ENCODE results near the gene CHSY1.
A peak's percentile ranks its signal among the peaks of the same experiment; 100 is the strongest.
"Not testable (repeated sequence)": the region's sequence is repeated elsewhere in the genome, so short reads cannot be mapped to it uniquely, and the experiment has no call there.

The CHSY1 gene

DNA sequence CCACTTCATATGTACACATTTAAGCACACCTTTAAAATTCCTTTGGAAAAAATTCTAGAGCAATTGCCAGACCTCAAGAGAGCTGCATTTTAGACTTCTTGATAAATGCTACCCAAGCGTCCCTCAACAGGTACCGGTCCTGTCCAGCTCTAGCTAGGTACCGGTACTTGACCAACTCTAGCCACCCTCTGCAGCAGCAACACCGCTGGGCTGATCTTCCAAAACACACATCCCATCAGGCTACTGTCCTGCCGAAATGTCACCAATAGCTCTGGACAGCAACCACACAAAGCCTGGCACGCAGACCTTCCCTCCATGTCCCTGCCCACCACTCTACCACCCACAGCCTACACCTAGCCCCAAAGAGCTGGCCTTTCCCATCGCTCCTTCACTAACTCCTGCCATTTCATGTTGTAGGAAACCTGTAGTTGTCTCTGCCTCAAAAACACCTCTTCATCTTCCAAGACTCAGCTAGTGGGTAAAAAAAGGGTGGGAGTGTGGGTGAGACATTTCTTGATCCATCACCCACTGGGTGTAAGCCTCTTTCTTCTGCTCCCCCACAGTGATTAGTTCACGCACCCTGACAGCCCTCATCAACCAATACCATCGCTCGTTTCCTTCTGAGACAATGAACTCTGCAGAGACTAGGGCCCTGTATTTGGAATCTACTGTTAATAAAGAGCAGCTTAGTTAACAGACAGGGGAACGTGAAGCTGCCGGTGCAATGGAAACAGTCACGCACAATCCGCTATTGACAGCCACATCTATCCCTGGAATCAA is 6.8 kb downstream of the CHSY1 start:
- no peak for DNase-seq

DNA sequence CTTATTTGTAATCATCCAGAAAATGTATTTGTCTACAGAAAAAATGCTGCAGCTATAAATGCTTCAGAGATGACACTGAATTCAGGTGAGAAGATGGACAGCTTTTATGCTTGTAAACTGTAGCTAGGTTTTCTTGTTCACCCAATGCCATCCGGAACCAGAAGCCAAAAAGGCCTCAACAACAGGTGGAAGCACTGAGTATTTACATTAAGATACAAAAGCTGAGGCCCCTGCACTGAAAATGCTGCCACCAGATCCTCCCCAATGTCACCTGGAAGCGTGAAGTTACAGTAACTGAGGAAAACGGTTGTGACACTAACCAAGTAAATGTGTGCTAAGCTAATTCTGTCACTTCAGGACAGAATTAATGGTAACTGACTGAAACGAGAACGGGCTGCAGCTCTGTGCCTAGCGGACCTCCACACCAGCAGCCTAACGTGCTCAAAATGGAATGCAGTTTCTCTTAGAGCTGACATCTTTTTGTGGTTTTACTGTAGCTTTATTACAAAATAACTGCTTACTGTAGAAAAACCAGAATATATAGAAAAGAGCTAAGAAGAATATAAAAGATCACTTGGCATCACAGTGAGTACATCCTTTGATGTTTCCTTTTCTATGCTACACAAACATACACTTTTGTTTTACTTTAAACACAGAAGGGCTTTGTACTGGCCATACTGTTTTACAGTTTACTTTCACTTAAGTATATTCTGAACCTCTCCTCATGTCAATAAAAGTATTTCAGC is 7.6 kb downstream of the CHSY1 start:
- peak; percentile 12 for DNase-seq

DNA sequence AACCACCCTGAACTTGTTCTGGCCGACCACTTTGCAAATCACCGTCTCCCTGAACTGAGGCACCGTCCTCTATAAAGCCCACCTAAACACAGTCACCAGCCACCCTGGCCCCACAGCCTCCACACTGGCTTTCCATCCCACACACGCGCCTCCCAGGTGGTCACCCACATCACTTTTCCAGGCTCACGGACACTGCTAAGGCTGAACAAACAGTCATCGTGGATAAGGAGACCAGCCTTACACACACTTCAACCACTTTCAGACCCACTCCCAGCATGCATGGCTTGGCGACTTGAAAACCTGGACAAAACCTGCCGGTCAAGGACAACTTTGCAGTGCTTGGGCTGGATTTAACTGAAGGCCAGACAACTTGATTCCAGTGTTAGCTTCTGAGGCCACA is 8.4 kb downstream of the CHSY1 start:
- no peak for DNase-seq

DNA sequence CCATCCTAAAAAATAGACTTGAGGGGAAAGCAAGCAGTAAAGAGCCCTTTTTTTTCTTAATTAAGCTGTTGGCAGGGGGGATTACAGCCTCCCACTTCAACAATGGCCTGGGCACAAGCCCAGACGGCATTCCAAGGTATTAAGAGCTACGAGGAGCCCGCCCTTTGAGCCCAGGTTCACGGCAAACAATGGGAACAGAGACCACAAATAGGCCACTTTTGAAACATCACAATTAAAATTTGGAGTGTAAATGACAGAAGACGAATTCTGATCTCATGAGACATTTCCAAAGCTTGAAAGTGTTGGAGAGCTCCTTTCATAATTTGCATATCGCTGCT is 8.9 kb downstream of the CHSY1 start:
- DNase-seq: peak; percentile 42

DNA sequence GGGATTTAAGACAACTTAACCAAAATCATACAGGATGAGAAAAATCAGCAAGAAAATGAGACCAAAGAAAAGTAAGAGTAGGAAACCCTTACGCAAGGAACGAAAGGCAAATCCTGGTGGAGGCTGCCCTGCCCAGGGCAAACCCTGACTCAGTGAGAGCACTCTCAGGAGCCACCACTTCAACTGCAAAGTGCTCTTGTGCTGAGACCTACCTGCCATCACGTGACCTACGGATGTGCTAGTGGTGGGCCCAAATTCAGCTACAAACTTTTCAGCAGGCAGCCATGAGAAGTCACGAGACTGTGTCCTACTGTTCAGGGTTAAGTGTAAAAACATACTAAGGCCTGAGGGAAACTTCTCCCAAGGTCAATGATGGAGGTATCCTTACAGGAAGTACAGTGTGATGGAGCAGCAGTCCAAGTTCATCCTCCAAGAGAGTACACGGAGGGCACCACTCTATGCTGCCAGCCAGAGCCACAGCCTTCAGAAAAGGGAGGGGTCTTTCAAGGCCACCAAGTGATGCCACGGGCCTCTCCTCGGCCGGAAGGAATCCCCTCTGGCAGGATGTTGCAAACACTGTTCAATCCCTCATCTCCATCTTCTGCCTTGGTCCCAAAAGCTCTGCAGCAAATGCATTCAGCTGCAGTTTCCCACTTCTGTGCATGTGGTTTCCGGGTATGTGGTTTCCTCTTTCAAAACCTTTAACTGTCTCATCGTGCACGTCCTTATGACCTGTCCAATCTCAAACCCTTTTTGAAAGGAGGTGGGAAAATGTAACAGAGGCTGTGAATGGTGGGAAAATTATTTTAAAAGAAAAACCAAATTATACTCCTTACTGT is 9.5 kb downstream of the CHSY1 start:
- DNase-seq: no peak

DNA sequence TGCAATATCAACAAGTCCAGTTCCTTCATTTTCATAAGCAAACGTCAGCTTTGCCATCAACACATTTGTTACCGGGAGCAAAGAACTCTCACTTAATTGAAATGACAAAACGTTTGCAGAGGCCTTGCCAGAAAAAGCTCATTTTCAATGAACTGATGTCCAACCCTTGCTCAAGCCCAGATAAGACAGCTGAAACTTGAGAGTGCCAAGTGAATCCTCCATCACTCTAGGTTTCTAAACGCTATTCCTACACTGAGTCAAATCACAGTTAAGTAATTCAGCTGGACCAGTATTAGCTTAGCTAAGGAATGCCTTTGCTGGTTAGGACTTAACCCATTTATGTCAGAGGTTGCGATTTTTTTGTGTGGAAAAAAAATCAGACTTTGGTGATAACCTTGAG is 11.5 kb downstream of the CHSY1 start:
- no peak for DNase-seq

DNA sequence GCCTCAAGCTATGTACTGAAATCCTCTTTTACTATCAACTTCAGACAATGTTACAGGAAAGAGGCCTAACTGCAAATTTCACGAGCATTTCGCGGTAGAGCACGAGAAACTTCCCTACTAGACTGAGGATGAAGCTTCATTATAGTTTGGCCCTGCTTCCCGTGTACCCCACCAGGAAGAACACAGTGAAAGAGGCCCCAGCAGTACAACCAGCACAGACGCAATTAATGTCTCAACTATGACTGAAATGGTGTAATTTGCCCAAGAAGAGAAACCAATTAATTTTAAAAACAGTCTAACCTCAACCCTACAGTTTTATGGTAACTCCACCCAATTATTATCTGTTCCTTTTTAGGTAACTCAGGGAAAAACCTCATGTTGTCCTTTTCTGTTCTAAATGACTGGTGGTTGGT is 12.1 kb downstream of the CHSY1 start:
- DNase-seq: no peak

DNA sequence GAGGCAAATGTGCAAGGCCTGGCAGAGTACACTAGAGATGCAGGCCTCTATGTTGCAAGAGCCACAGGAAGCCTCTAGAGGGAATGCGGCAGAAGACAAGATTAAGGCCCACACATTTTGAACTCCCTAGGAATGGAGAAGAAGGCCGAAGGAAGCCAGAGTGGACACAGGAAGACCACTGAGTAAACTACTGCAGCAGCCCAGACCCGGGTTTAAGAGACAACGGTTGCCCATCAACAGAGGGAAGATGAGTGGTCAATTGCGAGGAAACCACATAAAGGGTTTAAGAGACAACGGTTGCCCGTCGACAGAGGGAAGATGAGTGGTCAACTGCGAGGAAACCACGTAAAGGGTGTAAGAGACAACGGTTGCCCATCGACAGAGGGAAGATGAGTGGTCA is 14.6 kb downstream of the CHSY1 start:
- no peak for DNase-seq

DNA sequence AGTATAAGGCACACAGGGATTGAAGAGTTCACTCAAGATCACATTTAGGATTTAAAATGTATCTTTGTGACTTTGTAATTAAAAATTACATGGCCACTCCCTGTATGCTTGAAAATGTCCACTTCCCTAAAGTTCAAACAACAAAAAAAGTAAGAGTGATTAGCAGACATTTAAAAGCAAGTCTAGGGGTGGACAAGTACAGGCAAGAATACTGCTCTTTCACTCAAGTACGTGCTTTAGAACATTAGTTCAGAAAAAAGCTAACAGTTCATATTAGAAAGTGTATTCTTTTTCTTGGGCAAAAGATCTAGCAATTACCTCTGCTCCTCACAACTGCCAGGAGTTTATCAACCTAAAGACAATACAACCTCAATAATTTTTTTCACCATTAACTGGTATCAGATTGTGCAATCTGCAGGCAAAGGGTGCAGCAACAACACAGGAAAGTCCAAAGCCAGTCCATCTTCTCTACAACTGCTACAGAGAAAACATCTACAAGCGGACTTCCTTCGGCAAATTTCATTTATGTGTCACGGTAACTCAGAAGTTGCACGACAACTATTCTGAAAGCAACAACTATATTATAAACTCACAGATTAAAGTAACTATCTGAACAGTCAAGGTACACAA is 18.1 kb downstream of the CHSY1 start:
- DNase-seq: no peak

DNA sequence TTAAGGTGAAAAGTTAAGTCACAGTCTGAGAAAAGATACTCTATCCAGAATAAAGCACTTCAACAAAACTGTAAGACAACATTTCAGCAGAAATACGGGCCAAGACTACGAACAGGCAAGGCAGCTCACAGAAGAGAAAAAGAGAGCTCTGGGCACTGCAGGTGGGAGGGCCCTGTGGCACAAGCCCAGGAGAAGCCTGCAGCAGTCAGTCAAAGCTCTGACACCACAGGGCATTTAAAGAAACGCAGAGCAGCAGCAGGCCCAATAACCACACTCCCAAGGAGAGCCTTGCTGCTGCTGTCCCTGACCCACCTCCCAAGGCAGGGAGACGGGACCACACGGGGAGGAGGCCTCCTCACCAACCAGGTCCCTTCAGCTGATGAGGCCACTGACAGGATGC is 19.2 kb downstream of the CHSY1 start:
- no peak for DNase-seq

DNA sequence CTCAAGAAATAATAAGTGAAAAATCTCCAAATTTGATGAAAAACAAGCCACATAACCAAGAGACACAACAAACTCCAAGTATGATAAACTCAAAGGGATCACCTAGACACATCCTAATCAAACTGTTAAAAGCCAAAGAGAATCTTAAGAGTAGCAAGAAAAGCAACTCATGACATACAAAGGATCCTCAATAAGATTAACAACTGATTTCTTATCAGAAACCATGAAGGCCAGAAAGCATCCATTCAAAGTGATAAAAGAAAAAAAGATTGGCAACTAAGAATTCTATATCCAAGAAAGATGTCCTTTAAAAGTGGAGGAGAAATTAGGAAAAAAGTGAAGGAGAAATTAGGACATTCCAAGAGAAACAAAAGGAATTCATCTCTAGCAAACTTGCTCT is 23.5 kb downstream of the CHSY1 start:
- no peak for DNase-seq

DNA sequence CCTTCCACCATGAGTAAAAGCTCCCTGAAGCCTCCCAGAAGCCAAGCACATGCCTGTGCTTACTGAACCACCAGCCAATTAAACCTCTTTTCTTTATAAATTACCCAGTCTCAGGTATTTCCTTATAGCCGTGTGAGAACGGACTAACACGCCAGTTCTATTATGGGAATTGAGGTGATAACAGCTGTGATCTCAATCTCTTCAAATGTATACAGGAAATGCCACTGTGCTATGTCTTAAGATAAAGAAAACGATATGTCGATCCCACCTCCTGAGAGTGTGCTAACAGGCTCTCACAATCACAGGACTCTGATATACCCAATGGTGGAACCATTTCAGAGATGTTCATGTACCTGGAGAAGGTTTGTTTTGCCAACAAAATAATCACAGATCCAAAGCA is 26.2 kb downstream of the CHSY1 start:
- DNase-seq: no peak

DNA sequence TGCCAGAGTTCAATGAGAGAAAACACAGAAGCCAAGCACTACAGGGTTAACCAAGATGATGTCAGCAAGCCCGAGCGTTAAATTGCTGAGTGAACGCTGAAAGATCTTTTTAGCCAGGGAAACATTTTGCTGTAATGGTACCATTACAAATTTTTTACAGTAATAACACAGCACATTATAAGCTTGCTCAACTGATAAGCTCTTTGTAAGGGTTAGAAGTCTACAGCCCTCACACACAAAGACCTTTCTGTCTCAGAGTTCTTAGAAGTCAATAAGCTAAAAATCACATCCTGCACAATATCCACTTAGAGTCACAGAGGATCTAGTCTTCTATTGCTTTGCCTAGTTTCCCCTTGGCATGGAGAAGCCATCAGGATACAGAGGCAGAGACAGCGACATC is 29.9 kb downstream of the CHSY1 start:
- DNase-seq: peak; percentile 38

DNA sequence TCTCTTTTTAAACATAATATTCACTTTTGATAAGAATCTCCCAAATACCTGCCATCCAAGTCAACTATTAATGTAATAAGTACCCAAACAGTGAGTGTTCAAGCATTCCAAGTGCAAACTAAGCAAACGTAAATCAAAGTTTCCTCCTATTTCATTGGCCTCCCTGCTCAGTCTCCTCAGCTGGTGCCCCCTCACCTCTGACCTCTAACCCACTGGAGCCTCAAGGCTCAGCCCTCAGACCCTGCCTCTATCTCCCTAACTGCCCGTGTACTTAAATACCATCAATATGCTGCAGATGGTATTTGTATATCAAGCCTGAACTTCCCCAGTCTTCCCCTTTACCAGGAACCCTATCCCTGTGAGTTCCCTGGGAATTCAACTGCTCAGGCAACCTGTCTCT is 31.8 kb downstream of the CHSY1 start:
- no peak for DNase-seq

DNA sequence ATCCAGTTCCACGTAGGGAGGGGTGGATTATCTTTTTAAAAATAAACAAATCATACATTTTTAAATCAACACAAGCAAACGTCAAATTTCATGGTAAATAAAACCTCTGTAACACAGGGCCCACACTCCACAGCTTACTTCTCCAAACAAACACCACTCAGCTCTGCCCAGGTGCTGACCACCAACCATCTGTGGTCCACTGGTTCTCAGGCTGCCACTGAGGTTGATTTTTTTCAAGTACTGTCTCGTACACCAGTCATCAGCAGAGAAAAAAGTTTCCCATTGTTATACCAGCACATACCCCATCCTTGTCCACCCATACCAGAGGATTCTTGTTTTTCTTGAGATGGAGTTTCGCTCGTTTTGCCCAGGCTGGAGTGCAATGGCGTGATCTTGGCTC is 32.4 kb downstream of the CHSY1 start:
- DNase-seq: no peak

DNA sequence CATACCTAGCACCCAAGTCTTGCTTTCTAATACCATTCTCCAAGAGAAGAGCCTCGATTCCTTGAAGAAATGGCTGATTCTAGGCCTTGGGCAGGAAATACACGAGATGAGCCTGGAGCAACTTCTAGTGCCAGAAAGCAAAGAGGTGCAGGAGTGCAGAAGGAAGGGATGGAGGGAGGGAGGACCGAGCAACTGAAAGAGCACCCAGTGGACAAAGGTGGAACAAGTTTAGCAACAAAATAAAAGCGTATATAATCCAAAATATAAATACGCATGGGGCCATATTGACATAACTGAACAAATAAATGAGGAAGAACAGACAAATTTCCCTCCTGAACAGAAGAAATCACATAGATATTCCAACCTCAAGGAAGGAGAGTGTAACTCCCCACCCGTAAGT is 34.4 kb downstream of the CHSY1 start:
- no peak for DNase-seq

DNA sequence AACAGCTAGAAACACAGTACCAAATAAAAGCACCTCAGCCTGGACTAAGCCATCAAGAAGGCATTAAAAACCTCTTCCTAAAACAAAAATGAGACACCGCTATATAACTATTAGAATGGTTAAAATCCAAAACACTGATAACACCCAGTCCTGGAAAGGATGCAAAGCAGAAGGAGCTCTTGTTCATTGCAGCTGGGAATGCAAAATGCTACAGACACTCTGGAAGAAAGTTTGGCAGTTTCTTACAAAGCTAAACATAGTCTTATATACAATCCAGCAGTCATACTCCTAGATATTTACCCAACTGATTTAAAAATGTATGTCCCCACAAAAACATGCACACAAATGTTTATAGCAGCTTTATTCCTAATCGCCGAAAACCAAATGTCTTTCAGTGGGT is 35.7 kb downstream of the CHSY1 start:
- DNase-seq: no peak

DNA sequence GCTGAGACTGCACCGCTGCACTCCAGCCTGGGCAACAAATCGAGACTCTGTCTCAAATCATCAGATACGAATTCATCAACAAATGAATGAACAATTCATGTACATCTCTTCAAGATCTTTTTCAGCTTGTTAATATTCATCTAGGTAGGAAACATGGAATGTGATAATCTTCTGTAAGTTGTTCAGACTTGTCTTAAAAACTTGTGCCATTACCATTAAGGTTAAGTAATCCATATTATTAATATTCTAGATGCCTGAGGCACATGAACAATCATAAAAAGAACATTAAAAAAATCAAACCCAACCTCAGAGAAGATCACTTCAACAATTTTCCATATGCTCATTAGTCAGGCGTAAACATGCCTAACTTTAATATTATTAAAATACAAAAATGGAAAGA is 36.2 kb downstream of the CHSY1 start:
- no peak for DNase-seq

DNA sequence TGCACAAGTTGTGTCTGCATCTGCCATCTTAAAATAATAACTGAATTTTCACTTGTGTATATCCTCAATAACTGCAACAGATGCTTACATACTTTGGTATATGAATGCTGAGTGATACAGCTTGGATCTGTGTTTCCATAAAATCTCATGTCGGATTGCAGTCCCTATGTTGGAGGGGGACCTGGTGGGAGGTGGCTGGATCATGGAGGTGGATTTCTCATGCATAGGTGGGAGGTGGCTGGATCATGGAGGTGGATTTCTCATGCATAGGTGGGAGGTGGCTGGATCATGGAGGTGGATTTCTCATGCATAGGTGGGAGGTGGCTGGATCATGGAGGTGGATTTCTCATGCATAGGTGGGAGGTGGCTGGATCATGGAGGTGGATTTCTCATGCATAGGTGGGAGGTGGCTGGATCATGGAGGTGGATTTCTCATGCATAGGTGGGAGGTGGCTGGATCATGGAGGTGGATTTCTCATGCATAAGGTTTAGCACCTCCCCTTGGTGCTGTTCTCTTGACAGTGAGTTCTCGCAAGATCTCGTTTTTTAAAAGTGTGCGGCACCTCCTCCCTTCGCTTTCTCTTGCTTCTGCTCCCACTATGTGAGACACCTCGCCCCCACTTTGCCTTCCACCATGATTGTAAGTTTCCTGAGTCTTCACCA is 37.3 kb downstream of the CHSY1 start:
- DNase-seq: not testable (repeated sequence)

DNA sequence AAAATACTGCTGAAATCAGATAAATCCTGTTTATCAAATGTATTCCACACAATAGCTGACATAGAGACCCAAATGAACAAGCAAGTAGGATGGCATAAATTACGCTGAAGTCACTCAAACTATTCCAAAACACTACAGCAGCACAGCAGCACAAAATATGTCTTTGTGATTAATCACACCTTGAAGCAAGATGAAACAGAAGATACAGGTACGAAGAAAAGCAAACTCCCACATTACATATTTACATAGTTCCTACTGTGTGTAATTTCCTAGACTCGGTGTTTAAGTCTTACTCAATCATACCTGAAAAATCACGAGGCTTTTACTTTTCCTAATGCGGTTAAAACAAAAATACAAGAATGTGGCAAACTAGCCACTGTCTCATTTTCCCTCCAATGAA is 38.3 kb downstream of the CHSY1 start:
- DNase-seq: no peak

DNA sequence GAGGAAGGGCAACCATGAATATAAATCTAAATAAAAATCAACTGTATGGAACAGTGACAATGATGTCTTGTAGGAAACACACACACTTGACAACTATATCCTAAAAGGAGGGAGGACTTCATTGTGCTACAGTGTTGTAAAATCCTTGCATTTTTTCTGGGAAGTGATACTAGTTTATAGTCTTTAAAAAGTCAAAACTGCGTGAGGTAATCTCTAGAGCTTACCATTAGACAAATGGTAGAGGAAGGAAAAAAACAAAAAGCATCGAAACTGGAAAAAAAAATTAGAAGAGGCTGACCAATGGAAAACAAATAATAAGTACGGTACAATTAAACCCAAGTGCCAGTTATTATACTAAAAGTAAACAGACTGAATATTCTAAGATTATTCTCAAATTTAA is 38.7 kb downstream of the CHSY1 start:
- DNase-seq: no peak

DNA sequence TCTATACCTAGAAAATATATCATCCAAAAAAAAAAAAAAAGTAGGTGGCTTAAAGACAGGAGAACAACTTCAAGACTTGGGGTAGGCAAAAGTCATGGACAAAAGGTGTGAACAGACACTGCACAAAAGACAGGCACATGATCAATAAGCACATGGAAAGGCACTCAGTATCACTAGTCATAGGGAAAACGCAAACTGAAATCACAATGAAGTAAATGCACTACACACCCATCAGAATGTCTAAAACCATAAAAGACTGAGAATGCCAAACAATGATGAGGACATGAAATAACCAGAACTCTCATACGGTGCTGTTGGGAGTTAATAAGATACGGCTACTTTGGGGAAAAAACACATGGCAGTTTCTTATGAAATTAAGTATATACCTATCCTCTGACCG is 40.0 kb downstream of the CHSY1 start:
- no peak for DNase-seq

DNA sequence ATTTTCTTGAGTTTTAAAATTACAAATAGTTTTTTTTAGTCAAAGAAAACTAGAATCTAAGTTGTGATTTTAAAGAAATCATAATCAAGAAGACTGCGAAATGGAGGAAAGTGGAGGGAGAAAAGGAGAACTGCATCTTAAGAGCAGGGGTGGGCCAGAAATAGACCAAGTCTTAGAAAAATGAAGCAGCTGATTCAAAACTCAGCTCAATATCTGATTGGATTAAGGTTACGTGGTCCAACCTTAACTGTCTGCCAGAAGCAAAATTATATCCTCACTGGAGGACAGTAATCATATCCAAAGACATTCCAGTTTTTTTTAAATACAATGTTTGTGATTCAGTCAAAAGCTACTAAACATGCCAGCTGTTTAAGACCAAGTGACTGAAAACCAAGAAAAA is 41.4 kb downstream of the CHSY1 start:
- no peak for DNase-seq
